Fibroblast of the aortic adventitia (primary cell): Measurements from ENCODE around the gene SLX1A. TPM values are rescaled to one million over a fixed set of nuclear protein-coding genes. Genes with fewer than 3 reads are reported as not detected.
"Not testable (repeated sequence)": the region's sequence is repeated elsewhere in the genome, so short reads cannot be mapped to it uniquely, and the experiment has no call there.

Experiments used
- DNase-seq: peaks from one replicate; pipeline ENCODE4 v3.0.0-alpha.2; 2010; ENCODE audit warnings: low read depth
- H3K4me3 ChIP-seq: 2 replicates; pipeline ENCODE4 v1.5.1; 2011; ENCODE audit warnings: low read depth, mild to moderate bottlenecking, control low read depth, low read length, moderate library complexity
- CTCF ChIP-seq: IDR thresholded peaks from 2 replicates; pipeline ENCODE4 v1.5.1; 2011; ENCODE audit warnings: mild to moderate bottlenecking, low read length, control low read depth, inconsistent platforms; ENCODE audit not compliant: insufficient read depth
- total RNA-seq: library from RNA; depleted of rRNA; stranded (reverse); fragments of >200 nt; gene quantifications from 2 replicates; pipeline ENCODE4 v1.2.3, GENCODE V29; 2012; ENCODE audit warnings: low replicate concordance

SLX1A gene
- total RNA-seq, 1 donor: 12.0 TPM

GRCh38 chr16:30152517-30152916, 41.2 kb upstream of the SLX1A start:
- no peak for TF ChIP-seq CTCF
- H3K4me3 ChIP-seq: no peak overlapping the region
- DNase-seq: no peak

GRCh38 chr16:30155188-30155587, 38.5 kb upstream of the SLX1A start:
- no peak overlapping the region for H3K4me3 ChIP-seq
- TF ChIP-seq CTCF: no peak
- no peak for DNase-seq

GRCh38 chr16:30157214-30157613, 36.5 kb upstream of the SLX1A start:
- TF ChIP-seq CTCF: no peak
- DNase-seq: no peak
- H3K4me3 ChIP-seq: no peak overlapping the region

- TF ChIP-seq CTCF: no peak
Measured at GRCh38 chr16:30163538-30163937, 30.1 kb upstream of the SLX1A start.

GRCh38 chr16:30166202-30166902, 27.3 kb upstream of the SLX1A start:
- no peak for TF ChIP-seq CTCF
- no peak overlapping the region for H3K4me3 ChIP-seq
- DNase-seq: no peak

More at GRCh38 chr16:30163538-30163937, 30.1 kb upstream of the SLX1A start:
- DNase-seq: no peak
- no peak overlapping the region for H3K4me3 ChIP-seq

GRCh38 chr16:30168746-30169145, 24.9 kb upstream of the SLX1A start:
- DNase-seq: not testable (repeated sequence)

GRCh38 chr16:30169416-30169815, 24.3 kb upstream of the SLX1A start:
- H3K4me3 ChIP-seq, DNase-seq: not testable (repeated sequence)

More at GRCh38 chr16:30168746-30169145, 24.9 kb upstream of the SLX1A start:
- H3K4me3 ChIP-seq: not testable (repeated sequence)

- H3K4me3 ChIP-seq, DNase-seq: not testable (repeated sequence)
Measured at GRCh38 chr16:30170145-30170544, 23.5 kb upstream of the SLX1A start.

- no peak for DNase-seq
- no peak overlapping the region for H3K4me3 ChIP-seq
- no peak for TF ChIP-seq CTCF
Measured at GRCh38 chr16:30173054-30173453, 20.6 kb upstream of the SLX1A start.

GRCh38 chr16:30176876-30177275, 16.8 kb upstream of the SLX1A start:
- not testable (repeated sequence) for DNase-seq, H3K4me3 ChIP-seq
